AG09319 (cell line): ENCODE measurements around the gene SYTL2.
"Not testable (repeated sequence)": the region's sequence is repeated elsewhere in the genome, so short reads cannot be mapped to it uniquely, and the experiment has no call there.

Experiments
- DNase-seq: peaks from one replicate; pipeline ENCODE4 v3.0.0-alpha.2; 2010; ENCODE audit warnings: low read depth; ENCODE audit errors: extremely low read depth
- TF ChIP-seq, protein P1 (sequence below): IDR thresholded peaks from 2 replicates; pipeline ENCODE4 v1.5.1; 2011; ENCODE audit warnings: low read depth, mild to moderate bottlenecking, inconsistent platforms, low read length, moderate library complexity

Gene SYTL2

DNA sequence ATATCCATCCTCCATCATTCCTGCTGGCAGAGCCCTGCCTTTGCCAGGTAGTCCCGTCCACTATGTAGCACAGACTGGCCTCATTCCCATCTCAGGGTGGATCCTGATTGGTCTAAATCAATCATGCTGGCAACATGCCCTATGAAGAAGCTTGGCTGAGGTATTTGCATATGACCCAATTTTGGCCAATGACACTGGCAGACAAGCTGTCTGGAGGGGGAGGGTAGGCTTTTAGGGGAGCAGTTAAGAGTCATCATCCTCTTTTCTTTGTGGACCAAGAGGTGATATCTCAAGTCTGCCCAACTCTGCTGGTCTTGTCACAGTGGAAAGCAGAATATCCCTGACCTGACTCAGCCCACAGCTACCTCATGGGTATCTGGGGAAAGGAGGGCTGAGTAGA, 130.0 kb downstream of the SYTL2 start:
- DNase-seq, result no peak
- TF ChIP-seq, protein P1, sequence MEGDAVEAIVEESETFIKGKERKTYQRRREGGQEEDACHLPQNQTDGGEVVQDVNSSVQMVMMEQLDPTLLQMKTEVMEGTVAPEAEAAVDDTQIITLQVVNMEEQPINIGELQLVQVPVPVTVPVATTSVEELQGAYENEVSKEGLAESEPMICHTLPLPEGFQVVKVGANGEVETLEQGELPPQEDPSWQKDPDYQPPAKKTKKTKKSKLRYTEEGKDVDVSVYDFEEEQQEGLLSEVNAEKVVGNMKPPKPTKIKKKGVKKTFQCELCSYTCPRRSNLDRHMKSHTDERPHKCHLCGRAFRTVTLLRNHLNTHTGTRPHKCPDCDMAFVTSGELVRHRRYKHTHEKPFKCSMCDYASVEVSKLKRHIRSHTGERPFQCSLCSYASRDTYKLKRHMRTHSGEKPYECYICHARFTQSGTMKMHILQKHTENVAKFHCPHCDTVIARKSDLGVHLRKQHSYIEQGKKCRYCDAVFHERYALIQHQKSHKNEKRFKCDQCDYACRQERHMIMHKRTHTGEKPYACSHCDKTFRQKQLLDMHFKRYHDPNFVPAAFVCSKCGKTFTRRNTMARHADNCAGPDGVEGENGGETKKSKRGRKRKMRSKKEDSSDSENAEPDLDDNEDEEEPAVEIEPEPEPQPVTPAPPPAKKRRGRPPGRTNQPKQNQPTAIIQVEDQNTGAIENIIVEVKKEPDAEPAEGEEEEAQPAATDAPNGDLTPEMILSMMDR, result no peak

DNA sequence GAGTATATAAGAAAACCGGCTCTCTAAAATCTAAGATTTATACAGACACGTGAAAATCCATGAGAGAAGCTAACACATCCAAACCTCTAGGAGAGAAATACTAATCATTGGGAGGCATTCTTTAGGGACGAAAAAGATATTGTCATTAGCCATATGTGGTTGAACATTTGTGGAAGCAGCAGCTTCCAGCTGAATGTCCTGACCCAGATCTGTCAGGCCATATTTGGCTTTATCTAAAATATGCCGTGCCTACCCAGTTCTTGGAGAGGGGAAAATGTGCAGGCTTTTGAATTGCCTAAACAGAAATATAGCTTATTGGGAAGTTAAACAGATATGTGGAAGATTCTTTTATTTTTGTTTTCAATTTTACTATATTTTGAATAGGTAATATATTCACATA, 131.4 kb downstream of the SYTL2 start:
- TF ChIP-seq, protein P1, result no peak
- no peak for DNase-seq

DNA sequence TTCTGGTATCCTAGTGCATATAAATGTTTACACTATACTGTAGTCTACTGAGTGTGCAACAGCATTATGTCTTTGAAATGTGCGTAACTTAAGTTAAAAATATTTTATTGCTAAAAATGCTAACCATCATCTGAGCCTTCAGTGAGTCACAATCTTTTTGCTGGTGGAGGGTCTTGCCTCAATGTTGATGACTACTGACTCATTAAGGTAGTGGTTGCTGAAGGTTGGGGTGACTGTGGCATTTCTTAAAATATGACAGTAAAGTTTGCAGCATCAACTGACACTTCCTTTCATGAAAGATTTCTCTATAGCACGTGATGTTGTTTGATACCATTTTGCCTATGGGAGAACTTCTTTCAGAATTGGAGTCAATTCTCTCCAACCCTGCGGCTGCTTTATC, 137.5 kb downstream of the SYTL2 start:
- no peak for DNase-seq
- TF ChIP-seq, protein P1, result no peak

DNA sequence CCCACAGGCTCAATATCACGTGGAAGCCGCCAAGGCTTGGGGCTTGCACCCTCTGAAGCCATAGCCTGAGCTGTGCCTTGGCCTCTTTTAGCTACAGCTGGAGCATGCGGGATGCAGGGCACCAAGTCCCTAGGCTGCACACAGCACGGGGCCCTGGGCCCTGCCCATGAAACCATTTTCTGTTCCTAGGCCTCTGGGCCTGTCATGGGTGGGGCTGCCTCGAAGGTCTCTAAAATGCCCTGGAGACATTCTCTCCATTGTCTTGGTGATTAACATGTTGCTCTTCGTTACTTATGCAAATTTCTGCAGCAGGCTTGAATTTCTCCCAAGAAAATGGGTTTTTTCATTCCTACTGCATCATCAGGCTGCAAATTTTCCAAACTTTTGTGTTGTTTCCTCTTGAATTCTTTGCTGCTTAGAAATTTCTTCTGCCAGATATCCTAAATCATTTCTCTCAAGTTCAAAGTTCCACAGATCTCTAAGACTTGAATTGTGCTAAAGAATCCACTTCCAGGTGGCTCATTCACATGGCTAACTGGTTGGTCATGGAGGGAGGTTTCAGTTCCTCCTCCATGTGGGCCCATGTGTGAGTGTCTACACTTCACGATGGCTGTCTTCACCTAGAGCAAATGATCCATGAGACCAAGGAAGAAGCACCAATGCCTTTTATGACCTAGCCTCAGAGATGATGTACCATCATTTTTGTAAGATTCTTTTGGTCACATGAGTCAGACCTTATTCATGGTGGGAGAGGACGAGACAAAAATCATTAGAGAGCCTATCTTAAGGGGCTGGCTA, 138.6 kb downstream of the SYTL2 start:
- TF ChIP-seq, protein P1, result no peak
- DNase-seq, result no peak

DNA sequence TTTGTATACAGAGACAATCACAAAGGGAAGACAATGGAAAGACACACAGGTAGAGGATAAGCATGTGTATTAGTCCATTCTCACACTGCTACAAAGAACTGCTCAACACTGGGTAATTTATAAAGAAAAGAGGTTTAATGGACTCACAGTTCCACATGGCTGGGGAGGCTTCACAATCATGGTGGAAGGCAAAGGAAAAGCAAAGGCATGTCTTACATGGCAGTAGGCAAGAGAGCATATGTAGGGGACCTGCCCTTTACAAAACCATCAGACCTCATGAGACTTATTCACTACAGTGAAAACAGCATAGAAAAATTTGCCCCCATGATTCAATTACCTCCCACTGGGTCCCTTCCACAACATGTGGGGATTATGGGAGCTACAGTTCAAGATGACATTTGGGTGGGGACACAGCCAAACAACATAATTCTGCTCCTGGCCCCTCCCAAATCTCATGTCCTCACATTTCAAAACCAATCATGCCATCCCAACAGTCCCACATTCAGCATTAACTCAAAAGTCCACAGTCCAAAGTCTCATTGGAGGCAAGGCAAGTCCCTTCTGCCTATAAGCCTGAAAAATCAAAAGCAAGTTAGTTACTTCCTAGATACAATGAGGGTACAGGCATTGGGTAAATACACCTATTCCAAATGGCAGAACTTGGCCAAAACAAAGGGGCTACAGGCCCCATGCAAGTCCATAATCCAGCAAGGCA, 139.8 kb downstream of the SYTL2 start:
- not testable (repeated sequence) for DNase-seq

DNA sequence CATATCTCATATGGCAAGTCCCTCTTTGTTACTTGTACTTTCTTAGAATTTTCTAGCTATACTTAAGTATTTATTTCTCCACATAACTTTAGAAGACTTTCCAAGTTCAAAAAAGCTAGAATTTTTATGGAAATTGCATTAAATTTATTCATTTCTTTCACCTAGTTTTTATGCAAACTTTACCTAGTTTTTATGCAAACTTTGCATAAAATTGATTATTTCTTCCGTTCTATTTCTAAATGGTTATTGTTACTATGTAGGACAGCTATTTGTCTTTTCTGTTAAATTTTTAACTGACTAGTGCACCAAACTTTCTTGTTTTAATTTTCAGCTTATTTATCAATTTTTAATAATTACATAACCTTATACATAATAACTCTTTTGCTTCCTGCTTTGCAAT, 142.8 kb downstream of the SYTL2 start:
- no peak for DNase-seq
- TF ChIP-seq, protein P1, result no peak

DNA sequence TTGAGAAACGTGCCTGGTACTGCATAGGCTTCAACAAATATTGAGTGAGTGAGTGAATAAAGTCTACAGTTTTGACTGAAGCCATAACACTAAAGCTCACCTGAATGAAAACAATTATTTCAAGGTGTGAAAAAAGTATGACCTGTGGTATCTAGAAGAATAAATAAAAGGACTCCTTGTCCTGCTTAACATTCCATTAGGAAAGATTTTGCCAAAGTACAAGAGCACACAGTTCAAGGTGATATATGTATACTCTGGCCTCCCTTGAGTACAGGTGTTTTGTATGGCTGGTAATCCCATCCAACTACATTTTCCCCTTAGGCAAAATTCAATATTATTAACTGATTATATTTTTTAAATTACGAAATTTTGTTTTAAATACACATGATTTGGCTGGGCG, 144.3 kb downstream of the SYTL2 start:
- TF ChIP-seq, protein P1, result no peak
- DNase-seq, result no peak
